Measurements from ENCODE around the gene AGTRAP.

DNA sequence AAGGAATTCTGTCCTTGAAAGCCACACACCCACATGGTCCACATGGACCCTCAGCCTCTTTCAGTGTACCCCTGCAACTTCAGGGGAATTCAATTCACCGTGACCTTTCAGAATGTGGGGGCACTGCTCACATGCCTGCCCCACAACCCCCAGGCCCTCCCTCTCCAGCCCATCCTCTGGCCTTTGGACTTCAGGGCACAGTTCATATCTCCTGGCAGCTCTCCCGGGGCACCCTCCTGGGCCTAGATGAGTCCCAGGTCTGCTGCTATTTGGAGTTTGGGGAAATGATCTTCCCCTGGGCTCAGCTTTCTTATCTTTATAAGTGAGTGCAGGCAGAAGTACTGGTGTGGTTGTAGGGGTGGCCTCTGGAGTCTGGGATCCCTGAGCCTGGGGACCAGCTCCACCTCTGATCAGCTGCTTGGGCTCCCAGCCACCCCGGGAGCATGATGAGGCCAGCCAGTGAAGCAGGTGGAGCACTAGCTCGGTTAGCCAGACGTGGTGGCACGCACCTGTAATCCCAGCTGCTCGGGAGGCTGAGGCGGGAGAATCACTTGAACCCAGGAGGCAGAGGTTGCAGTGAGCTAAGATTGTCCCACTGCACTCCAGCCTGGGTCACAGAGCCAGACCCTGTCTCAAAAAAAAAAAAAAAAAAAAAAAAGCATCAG lies 41.9 kb downstream of the AGTRAP start:
- TF ChIP-seq, protein P1, sequence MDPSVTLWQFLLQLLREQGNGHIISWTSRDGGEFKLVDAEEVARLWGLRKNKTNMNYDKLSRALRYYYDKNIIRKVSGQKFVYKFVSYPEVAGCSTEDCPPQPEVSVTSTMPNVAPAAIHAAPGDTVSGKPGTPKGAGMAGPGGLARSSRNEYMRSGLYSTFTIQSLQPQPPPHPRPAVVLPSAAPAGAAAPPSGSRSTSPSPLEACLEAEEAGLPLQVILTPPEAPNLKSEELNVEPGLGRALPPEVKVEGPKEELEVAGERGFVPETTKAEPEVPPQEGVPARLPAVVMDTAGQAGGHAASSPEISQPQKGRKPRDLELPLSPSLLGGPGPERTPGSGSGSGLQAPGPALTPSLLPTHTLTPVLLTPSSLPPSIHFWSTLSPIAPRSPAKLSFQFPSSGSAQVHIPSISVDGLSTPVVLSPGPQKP (CRISPR knock-in tag; IDR thresholded peaks at IDR 0.05), result no peak
- TF ChIP-seq RBBP5 (IDR thresholded peaks at IDR 0.05; ENCODE audit: borderline replicate concordance, insufficient read depth, low read length, poor library complexity, severe bottlenecking) (no peak), ZNF133 (CRISPR knock-in tag; IDR thresholded peaks at IDR 0.05) (no peak), POLR2A (conservative IDR thresholded peaks at IDR 0.05) (no peak), PHTF2 (CRISPR knock-in tag; IDR thresholded peaks at IDR 0.05) (no peak), STAG1 (CRISPR knock-in tag; IDR thresholded peaks at IDR 0.05; ENCODE audit: borderline replicate concordance) (no peak), TCF7 (IDR thresholded peaks at IDR 0.05; ENCODE audit: borderline replicate concordance) (no peak), BHLHE40 (IDR thresholded peaks at IDR 0.05; ENCODE audit: low read length) (no peak), E2F8 (IDR thresholded peaks at IDR 0.05; ENCODE audit: low read depth, partially characterized antibody) (no peak), TOE1 (IDR thresholded peaks at IDR 0.05; ENCODE audit: borderline replicate concordance) (no peak), TOE1 (CRISPR knock-in tag; IDR thresholded peaks at IDR 0.05; ENCODE audit: borderline replicate concordance, low read depth) (no peak), EZH2 (IDR thresholded peaks at IDR 0.05; ENCODE audit: borderline replicate concordance, low read depth, low read length) (no peak)
- TF ChIP-seq, protein P2, sequence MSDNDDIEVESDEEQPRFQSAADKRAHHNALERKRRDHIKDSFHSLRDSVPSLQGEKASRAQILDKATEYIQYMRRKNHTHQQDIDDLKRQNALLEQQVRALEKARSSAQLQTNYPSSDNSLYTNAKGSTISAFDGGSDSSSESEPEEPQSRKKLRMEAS (CRISPR knock-in tag; IDR thresholded peaks at IDR 0.05), result 0 out of 2 replicates have a peak, but pooled peaks have one; percentile 29
- TF ChIP-seq, protein P3, sequence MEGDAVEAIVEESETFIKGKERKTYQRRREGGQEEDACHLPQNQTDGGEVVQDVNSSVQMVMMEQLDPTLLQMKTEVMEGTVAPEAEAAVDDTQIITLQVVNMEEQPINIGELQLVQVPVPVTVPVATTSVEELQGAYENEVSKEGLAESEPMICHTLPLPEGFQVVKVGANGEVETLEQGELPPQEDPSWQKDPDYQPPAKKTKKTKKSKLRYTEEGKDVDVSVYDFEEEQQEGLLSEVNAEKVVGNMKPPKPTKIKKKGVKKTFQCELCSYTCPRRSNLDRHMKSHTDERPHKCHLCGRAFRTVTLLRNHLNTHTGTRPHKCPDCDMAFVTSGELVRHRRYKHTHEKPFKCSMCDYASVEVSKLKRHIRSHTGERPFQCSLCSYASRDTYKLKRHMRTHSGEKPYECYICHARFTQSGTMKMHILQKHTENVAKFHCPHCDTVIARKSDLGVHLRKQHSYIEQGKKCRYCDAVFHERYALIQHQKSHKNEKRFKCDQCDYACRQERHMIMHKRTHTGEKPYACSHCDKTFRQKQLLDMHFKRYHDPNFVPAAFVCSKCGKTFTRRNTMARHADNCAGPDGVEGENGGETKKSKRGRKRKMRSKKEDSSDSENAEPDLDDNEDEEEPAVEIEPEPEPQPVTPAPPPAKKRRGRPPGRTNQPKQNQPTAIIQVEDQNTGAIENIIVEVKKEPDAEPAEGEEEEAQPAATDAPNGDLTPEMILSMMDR (IDR thresholded peaks at IDR 0.05 in 2 of 3, conservative IDR thresholded peaks at IDR 0.05 in 1 of 3; ENCODE audit: insufficient read depth in 2 of 3, low read depth in 1 of 3, low read length in 3 of 3), result no peak
- TF ChIP-seq, protein P4, sequence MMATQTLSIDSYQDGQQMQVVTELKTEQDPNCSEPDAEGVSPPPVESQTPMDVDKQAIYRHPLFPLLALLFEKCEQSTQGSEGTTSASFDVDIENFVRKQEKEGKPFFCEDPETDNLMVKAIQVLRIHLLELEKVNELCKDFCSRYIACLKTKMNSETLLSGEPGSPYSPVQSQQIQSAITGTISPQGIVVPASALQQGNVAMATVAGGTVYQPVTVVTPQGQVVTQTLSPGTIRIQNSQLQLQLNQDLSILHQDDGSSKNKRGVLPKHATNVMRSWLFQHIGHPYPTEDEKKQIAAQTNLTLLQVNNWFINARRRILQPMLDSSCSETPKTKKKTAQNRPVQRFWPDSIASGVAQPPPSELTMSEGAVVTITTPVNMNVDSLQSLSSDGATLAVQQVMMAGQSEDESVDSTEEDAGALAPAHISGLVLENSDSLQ (IDR thresholded peaks at IDR 0.05), result no peak
